Measurements from ENCODE around the gene OR14A2. TPM values are rescaled to one million over a fixed set of nuclear protein-coding genes. Genes with fewer than 3 reads are reported as not detected.
"Not testable (repeated sequence)": the region's sequence is repeated elsewhere in the genome, so short reads cannot be mapped to it uniquely, and the experiment has no call there.

The OR14A2 gene
- not detected for total RNA-seq
- long read RNA-seq, result 0 reads

DNA sequence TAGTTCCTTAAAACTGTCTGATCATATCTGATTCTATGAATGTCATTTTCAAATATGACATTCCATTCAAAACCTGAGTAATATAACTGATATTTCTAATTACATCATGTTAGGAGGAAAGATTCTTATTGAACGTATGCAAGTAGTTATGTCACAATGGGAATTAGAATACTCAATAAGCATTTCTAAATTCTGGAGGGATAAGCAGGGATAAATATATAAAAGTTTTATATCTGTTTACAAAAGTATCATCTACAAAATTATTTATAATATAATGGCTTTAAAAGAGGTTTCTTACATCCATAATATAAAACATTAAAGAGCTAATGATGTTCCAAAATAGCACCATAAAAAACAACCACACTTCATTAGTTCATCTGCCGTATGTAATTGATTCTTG, at the start of gene OR14A2:
OR14A2 (minus strand) TSS at position 101 of the 400 bp plus-strand sequence.
- ATAC-seq (no peak), DNase-seq (ENCODE audit: missing footprints) (no peak)
- intact Hi-C loops (cut with DNase I), result no loop called here

DNA sequence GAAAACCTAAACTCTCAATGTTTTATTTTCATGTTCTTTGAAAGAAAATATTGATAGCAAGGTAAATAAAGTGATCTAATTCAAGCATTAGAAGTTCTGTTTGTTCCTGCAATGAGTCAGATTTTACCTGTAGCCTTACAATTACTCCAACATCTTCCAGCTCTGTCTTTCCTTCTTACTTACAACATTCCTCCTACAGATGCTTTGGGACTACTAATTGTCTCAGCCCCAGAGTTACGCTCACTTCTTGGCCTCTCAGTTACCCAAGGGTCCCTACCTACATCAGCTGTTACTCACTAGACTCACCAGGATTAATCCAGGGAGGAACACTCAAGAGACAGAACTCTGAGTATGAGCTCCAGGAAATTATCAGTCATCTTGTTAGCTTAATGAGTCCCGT, 49.6 kb upstream of the OR14A2 start:
- no peak for DNase-seq (ENCODE audit: missing footprints)
- intact Hi-C loops (cut with DNase I), result no loop called here
- no peak for ATAC-seq

DNA sequence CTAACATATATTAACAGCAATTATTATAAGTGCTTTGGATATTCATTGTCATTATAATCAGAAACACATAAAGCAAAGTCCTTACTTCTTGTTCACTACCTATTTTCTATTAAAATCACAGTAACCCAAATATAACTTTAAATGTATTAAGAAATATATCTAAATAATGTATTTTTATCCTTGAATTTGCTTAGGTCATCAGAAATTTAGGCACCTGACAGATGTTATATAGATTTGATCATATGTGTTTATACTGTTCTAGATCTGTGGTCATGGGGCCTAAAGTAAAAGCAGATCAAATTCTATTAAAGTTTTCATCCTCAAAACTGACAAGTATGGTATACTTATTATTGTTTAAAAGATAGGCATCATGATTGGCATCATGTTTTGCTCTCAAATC, 21.7 kb upstream of the OR14A2 start:
- ATAC-seq (no peak), DNase-seq (ENCODE audit: missing footprints) (no peak)

DNA sequence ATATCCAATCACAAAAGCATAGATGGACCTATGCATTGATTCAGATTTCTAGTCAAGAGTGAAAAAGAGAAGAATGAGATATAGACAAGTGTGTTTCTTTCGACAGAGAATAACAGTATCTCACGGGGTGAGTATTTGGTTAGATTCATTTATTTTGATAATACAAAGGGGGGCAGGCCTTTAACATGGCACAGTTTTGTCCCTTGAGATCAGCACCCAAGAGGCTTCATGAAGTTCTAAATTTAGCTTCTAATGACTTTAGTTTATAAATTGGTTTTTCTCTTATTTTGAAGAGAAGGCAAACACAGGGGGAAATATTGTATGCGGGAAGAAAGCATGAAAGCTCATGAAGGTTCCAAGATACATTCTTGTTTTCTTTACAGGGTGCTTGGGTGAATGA, 12.5 kb upstream of the OR14A2 start, which contains the start of gene OR1C1:
OR1C1 (minus strand) TSS at position 101 of the 400 bp plus-strand sequence. CDS start 2,150 bp downstream, outside the sequence.
- ATAC-seq (no peak), DNase-seq (ENCODE audit: missing footprints) (no peak)
- intact Hi-C loops (cut with DNase I), result no loop called here

More for the DNA sequence above, 21.7 kb upstream of the OR14A2 start:
- intact Hi-C loops (cut with DNase I), result no loop called here

DNA sequence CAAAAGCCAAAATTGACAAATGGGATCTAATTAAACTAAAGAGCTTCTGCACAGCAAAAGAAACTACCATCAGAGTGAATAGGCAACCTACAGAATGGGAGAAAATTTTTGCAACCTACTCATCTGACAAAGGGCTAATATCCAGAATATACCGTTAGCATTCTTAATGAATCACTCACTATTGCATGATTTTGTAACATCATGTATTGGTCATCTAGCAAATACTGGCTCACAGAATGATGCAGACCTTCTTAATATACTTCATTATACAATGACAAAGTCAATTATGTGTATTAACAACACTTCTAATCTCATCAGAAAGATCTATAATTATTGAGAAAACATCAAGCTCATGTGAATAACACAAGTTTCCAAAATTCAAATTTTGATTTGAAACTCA, 6.4 kb upstream of the OR14A2 start:
- ATAC-seq; DNase-seq (ENCODE audit: missing footprints); intact Hi-C loops (cut with DNase I): not testable (repeated sequence)

DNA sequence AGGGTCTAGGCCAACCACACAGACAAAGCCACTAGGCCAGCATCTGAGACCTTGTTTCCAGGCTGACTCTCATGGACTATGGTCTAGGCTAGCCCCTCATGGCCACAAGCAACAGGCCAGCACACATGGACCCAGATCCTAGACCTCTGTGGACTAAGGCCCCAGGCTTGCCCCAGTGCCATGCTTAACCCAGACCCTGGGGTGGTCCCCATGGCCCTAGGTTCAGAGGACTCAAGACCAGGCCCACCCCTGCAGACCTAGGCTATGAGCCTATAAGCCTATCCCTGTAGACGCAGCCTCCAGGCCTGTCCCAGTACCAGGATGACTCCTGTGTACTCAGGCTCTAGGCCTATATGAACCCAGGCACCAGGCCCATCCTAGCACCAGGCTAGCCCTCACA, 1.9 kb upstream of the OR14A2 start:
- no peak for ATAC-seq
- DNase-seq (ENCODE audit: missing footprints), result no peak
- intact Hi-C loops (cut with DNase I), result no loop called here

DNA sequence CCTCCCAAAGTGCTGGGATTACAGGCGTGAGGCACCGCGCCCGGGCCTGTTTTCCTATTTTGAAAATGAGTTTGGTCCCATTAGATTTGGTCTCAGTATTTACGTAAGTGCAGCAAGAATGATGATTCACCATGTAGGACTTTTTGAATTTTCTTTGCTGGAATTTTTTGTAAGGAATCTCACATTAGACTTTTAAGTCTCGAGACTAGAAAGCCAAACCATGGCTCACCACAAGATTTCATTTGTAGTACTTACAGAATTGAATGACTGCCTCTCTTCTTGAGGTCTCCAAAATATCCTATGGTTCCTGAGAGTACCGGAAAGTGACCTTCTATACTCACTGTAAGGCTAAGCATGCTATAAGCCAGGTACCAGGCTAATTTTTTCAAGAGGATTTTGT, 325 bp downstream of the OR14A2 start:
- ATAC-seq (no peak), DNase-seq (ENCODE audit: missing footprints) (no peak)
- intact Hi-C loops (cut with DNase I), result no loop called here

DNA sequence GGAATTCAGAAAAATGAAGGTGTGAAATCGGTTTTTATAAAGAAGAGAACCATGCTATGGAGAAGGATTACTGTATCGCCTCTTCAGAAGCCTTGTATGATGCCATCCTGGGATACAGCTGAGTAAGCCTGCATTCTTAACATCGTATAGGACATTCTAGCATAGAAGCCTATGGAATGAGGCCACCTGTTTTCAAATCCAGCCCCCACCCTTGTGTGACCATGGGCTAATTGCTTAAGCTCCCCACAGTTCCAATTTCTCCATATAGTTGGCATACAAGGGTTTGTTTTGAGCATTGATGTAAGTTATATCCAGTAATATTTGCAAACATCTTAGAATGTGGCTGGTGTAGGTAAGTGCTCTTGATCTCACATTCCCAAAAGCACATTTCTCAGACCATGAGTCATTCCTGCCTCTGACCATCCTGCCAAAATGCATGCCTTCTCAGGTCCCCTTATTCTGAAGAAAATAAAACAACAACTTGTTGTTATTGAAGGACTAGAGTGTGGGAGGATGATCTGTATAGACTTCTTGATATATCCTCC, 1.5 kb downstream of the OR14A2 start:
- intact Hi-C loops (cut with DNase I), result no loop called here
- ATAC-seq (no peak), DNase-seq (ENCODE audit: missing footprints) (no peak)

DNA sequence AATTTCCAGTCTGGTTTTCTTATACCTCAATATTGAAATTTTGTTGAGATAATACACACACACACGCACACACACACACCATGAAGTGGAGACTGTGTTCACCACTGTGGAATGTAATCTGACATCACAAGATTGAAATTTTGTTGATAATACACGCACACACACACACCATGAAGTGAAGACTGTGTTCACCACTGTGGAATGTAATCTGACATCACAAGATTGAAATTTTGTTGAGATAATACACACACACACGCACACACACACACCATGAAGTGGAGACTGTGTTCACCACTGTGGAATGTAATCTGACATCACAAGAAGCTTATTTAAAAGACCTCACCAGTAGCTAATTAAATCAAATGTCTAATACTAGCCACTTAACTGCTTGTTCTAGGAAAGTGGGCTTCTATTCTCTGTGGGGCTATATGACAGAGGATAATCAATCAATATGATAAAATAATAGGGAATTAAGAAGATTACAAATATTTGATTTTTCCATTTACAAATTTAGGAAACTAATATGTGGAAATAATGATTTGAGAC, 5.7 kb downstream of the OR14A2 start:
- intact Hi-C loops (cut with DNase I); DNase-seq (ENCODE audit: missing footprints); ATAC-seq: not testable (repeated sequence)

DNA sequence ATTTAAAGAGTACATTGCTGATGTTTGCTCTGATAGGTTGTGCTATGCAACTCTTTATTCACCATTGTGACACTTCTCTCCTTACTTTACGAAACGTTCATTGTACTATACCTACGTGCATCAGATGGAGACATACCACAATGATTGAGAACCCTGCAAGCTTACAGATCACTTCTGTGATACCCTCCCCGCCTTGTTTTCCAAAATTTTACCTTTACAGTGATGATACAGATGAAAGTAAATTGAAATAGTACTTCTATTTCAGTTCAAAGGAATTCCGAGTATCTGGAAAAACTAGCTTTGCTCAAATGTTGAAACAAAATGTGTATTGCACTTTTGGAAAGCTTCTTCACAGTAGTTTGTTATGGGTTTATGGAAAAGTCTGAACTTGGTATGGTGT, 6.2 kb downstream of the OR14A2 start:
- DNase-seq (ENCODE audit: missing footprints) (no peak), ATAC-seq (no peak)
- intact Hi-C loops (cut with DNase I), result no loop called here

DNA sequence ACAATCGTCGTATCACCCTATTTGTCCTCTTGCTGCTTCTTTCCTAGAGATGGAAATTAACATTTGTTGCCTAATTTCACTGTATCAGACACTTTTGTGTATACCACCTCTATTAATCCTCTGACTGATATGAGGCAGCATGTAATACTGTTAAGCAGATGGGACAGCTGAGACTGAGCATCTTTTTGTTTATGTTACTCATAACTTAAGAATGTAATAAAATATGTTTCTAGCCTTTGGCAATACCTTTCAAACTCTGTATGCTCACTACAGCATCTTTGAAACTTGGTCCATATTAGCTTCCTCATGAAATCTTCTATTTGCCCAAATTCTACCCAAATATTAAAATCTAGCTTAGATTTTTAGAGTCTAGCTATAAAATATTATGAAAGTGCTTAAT, 7.2 kb downstream of the OR14A2 start:
- no peak for ATAC-seq
- no peak for DNase-seq (ENCODE audit: missing footprints)
- intact Hi-C loops (cut with DNase I), result no loop called here

DNA sequence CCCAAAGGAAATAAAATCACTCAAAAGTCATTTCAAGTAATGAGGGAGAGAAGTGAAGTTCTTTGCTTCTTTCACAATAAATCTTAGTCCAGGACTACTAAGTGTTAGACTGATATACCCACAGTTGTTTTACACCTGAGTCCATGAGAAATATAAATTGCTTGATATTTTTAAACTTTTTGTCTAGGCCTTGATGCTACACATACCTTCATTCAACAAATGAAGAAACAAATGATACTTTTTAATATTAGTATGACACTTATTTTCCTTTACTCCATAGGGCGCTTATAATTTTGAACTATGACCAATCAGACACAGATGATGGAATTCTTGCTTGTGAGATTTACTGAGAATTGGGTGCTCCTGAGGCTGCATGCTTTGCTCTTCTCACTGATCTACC, 9.6 kb downstream of the OR14A2 start, which contains the start of gene OR14K1:
OR14K1 (plus strand) TSS at position 301 of the 400 bp plus-strand sequence; CDS start at position 301, 0 bp downstream.
- ATAC-seq, result no peak
- no peak for DNase-seq (ENCODE audit: missing footprints)
- intact Hi-C loops (cut with DNase I), result no loop called here

DNA sequence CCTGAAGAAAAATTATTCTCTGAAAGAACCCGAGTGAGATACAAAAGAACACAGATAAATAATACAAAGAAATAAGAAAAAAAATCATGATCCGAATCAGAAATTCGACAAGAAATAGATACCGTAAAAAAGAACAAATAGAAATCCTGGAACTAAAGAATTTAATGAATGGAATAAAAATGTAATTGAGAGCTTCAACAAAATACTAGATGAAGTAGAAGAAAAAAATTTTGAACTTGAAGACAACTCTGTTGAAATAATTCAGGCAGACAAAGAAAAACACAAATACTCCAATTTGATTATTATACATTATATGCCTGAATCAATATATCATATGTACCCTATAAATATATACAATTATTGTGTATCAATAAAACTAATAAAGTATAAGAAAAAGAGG, 26.7 kb downstream of the OR14A2 start:
- DNase-seq (ENCODE audit: missing footprints), result no peak
- ATAC-seq, result no peak
- intact Hi-C loops (cut with DNase I), result no loop called here

DNA sequence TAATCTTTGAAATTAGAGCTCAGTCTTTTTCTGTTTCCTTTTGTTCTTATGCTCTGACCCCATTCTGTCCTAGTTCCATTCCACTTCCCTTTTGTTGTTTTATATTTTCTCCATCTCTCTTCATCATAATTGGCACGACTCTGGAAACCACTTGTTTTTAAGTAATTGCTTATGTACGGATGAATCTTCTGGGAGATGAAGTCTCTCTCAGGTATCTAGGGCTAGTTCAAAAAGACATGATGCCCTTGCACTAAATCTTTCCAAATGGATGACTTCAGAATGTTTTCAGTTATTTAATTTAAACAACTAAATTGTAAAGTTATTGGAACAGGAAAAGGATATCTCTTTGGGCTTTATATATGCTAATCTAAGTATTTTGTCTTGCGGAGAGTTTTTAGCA, 31.4 kb downstream of the OR14A2 start, which contains the start of gene OR6F1:
OR6F1 (minus strand) TSS at position 101 of the 400 bp plus-strand sequence. CDS start 3,891 bp downstream, outside the sequence.
- ATAC-seq (no peak), DNase-seq (ENCODE audit: missing footprints) (no peak)
- intact Hi-C loops (cut with DNase I), result no loop called here

DNA sequence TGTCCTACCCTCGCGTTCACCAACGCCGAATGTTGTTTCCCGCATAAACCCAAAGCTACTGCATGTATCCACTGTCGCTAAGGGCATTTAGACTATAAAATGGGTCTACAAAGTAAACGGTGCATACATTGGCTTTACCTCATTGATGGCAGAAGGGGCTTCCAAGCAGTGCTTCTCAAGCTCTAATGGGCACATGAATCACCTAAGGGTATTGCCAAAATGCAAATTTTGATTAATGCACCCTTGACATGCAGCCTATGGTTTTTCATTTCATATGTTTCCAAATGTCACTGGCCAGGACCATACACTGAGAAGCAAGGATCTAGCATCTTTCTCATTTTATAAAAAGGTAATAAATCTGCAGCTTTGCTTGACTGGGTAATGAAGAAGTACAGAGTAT, 34.2 kb downstream of the OR14A2 start:
- no peak for DNase-seq (ENCODE audit: missing footprints)
- intact Hi-C loops (cut with DNase I), result no loop called here
- ATAC-seq, result no peak

DNA sequence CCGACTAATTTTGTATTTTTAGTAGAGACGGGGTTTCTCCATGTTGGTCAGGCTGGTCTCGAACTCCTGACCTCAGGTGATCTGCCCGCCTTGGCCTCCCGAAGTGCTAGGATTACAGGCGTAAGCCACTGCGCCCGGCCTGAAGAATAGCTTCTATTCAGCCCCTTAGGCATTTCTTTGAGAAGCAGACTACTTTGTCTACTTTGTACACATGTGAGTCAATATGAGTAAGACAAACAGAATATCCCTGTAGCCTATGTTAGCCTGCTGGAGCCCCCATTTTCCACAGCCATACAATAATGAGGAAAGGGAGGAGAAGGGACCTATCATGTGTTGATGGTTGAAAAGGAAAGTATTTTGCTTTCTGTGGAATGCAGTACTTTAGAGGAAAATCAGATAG, 37.3 kb downstream of the OR14A2 start:
- DNase-seq (ENCODE audit: missing footprints); intact Hi-C loops (cut with DNase I); ATAC-seq: not testable (repeated sequence)

DNA sequence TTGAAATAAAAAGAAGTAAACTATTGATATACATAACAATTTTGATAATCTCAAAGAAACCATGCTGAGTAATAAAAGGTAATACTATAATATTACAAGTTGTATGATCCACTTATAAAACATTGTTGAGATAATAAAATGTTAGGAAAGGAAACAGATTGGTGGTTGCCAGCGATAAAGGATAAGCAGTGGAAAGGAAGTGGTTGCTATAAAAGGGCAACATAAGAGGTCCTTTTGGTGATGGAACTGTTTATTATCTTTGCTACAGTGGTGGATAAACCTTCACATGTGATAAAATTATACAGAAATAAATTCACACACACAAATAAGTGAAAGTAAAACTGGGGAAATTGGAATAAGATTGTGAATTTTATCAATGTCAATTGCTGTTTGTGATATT, 46.6 kb downstream of the OR14A2 start:
- intact Hi-C loops (cut with DNase I), result no loop called here
- DNase-seq (ENCODE audit: missing footprints) (no peak), ATAC-seq (no peak)

DNA sequence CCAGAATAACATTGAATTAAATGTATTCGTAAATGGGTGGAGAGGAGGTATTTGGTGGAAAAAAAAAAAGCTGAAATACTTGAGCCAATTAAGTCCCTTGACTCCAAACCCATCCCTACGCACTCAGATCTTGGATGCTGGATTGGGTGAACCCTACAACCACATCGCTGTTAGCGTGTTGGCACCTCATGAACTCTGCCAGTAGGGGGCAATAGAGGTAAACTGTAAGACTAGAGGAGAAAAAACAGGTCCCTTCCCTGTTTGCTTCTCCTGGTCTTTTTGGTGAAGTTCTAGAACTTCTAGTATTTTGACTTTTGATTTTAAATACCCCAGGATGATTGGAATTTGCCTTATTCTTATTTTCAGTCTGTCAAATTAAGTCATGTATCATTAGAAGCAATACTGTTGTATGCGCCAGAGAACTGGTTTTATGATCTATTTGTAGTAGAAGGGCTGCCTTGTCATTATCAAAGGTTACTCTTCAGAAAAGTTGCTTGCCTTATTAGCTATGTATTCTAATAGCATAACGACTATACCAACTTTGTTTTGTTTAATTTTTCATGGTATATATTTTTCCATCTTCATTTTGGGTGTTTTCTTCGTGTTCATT, 66.5 kb downstream of the OR14A2 start:
- intact Hi-C loops (cut with DNase I), result no loop called here
- ATAC-seq (no peak), DNase-seq (ENCODE audit: missing footprints) (no peak)

DNA sequence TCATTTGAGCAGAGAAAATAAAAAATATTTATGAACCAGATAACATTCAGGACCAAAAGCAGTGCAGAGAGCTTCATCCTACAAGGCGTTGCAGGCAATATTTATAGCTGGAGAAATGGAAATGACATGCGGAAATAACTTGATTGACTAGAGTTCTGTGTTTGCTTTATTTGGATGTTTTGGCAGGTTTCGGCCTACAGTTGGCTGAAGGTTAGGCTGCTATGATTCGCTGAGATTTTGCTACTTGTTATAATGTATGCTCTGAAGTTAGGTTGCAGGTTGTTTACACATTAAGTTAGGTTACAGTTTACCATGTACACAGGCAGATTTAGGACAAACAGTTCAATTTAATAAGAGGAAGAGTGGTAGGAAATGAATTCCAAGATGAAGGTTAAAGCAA, 67.8 kb downstream of the OR14A2 start:
- DNase-seq (ENCODE audit: missing footprints) (no peak), ATAC-seq (no peak)

DNA sequence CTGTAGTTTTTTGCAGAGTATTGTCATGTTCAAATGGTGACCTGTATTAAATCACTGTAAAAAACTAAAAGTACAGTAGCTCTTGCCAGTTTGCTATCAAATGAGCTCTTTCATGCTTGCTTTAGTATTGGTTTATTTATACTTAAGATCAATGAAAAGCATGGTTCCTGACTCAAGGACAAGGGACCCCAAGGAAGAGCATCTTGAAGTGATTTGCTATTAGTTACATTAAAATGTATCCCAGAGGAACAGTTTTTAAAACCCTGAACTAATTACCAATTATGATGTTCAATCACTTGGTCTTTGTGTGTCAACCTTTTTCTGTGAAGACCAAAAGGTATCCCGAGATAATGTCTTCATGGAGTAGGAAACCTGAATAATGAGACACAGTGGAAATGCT, 68.3 kb downstream of the OR14A2 start, which contains the start of gene OR13G1:
OR13G1 (minus strand) TSS at position 101 of the 400 bp plus-strand sequence. CDS start 6,698 bp downstream, outside the sequence.
- intact Hi-C loops (cut with DNase I), result no loop called here
- DNase-seq (ENCODE audit: missing footprints) (no peak), ATAC-seq (no peak)

More for the DNA sequence above, 67.8 kb downstream of the OR14A2 start:
- intact Hi-C loops (cut with DNase I), result no loop called here
